ENCODE data around the gene TTC39B.
A peak's percentile ranks its signal among the peaks of the same experiment; 100 is the strongest.

Gene TTC39B

GRCh38 chr9:15227491-15227890 is 79.5 kb downstream of the TTC39B start:
- DNase-seq (ENCODE audit: low read depth, low spot score), result no peak

GRCh38 chr9:15225564-15226126 is 81.4 kb downstream of the TTC39B start:
- DNase-seq (ENCODE audit: low read depth, low spot score), result no peak

GRCh38 chr9:15222313-15222712 is 84.7 kb downstream of the TTC39B start:
- no peak for DNase-seq (ENCODE audit: low read depth, low spot score)

DNA sequence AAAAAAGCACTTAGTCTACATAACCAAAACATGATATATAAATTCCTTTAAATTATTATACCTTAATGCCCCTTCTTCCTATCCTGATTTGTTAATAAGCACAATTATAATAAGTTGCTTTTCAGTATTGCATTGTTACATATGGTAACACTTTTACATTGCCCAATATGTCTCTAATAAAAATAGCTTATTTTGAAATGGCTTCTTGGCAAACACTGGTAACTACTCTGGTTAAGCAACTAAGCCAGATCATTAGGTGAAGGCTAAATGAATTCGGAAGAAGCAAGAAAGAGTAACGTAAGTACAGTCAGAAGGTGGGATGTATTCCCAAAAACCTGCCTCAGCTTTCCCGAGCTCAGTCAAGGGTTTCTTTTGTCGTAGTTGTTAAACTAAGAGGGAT is 85.3 kb downstream of the TTC39B start:
- DNase-seq (ENCODE audit: low read depth, low spot score), result no peak

GRCh38 chr9:15220658-15221318 is 86.2 kb downstream of the TTC39B start:
- no peak for DNase-seq (ENCODE audit: low read depth, low spot score)

GRCh38 chr9:15219546-15219945 is 87.5 kb downstream of the TTC39B start:
- no peak for DNase-seq (ENCODE audit: low read depth, low spot score)

DNA sequence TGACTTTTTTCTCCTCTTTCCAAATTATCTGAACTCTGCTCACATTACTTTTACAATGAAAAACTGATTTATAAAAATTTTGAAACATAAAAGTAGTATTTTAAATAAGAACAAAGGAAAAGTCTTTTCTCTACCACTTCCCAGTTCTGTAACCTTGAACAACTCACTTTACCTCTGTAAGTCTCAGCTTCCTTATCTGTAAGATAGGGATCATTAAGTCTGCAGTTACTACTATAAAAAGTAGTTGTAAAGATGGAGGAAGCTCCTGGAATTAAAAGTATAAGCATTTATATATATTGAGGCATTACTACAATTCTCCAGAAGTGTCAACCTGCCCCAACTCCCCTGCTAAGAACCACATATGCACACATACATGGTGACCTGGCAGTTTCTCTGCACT is 88.0 kb downstream of the TTC39B start:
- DNase-seq (ENCODE audit: low read depth, low spot score), result no peak

GRCh38 chr9:15213249-15213648 is 93.8 kb downstream of the TTC39B start:
- DNase-seq (ENCODE audit: low read depth, low spot score), result no peak

DNA sequence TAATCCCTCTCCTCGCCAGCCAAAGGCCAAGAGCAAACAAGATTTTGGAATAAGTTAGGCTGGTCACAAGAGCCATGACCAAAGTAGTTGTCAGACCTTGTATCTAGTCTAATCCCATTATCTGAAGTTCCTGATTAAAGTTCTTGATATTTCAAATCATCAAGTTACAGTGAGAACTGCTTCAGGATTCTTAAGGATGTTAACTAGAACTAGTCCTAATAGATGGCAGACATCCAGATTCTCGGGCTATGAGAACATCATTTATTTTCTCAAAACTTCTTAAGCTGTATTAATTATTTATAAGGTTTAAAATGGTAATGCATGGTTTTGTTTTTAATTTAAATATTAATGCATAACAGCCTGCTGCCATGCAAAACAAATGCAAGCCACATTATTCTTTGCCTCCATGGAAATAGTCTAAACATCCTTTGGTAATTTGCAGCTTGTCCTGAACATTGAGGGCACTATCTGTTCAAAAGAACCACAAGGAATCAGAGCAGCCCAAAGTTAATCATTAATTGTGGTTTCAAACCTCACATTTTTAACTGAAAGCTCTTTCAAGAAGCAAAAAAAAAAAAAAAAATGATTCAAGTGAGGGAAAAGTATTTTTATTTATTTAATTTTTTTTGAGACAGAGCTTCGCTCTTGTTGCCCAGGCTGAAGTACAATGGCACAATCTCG is 95.1 kb downstream of the TTC39B start:
- DNase-seq (ENCODE audit: low read depth, low spot score), result no peak

DNA sequence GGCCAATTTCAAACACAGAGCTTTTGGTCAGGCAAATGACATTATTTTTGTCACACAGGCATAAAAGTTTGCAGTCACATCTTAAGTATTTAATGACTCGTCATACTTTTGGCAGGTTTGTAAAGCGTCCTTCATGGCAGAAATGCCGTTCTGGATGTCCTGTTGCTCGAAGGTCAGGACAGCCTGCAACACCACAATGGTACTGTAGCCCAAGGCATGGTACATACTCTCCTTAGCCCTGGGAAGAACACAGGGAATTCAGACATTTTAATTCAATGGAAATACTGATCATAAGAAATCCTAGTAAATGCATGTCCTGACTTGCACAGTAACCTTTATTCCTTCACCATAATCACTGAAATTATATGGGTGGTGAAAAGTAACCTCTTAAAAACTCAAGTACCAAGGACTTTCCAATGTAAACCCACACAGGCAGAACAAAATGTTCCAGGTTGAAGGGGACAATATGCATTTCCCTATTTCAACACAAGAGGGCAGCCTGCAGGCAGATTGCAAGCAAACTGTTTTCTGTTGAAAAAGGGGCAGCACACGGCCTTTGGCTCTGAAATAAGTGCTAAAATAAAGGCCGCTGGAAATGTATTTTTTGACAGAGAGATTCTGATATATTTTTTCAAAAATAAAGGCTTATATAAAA is 95.7 kb downstream of the TTC39B start:
- peak; percentile 29 for DNase-seq (ENCODE audit: low read depth, low spot score)

DNA sequence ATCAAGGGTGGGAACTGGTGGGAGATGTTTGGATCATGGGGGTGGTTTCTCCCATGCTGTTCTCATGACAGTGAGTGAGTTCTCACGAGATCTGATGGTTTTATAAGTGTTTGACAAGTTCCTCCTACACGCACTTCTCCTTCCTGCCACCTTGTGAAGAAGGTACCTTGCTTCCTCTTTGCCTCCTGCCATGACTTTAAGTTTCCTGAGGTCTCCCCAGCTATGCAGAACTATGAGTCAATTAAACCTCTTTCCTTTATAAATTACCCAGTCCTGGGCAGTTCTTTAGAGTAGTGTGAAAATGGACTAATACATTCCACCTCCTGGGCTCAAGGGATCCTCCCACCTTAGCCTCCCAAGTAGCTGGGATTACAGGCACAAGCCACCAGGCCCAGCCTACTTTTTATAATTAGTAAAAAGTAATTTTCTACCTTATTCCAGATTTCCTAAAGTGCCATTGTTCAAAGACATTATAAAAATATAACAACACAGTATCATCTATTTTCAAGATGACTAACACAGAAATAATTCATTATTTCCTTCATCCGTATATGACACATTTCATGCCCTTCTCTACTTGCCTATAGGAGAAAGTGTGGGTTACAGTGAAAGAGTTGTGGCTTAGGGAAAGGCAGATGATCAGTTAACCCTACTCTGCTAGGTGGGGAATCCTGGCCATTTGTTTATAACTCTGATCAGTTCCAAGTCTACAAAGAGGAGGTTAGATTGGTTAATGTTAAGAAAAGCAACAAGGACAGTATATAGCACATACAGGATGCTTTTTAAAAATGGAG is 99.9 kb downstream of the TTC39B start:
- DNase-seq (ENCODE audit: low read depth, low spot score), result no peak

DNA sequence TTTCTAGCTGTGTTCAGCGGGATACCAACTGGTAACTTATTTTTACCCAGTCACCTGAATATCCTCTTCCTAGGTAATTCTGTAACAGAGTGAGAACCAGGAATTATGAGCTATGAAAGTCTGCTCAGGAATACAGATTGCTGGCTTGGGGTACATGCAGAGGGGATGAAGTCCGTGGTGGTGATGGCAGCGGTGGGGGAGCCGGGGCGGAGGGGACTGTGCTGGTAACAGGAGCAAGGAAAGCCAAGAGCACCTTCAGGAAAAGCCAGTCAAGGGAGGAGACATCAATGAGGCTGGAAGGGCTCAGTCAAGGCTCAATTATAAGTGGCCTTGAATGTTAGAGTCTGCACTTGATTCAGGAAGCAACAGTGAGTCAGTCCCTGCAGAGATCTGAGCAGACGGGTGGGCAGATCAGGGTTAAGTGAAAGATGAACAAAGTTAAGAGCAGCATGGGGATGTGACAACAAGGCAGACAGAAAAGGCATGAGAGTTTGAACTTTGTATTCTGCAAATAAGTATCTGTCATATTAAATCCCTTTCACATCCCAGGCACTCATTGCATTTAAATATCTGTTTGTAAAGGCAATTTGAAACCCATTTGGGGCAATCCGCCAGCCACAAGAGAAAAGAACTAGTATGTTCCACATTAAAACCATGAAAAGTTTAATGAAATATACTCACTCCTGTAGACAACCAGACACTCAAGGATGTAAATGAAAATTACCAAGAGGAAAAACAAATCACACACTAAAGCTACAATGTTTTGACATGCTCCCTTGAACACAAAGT is 101.2 kb downstream of the TTC39B start:
- no peak for DNase-seq (ENCODE audit: low read depth, low spot score)

GRCh38 chr9:15203581-15203980 is 103.4 kb downstream of the TTC39B start:
- no peak for DNase-seq (ENCODE audit: low read depth, low spot score)

DNA sequence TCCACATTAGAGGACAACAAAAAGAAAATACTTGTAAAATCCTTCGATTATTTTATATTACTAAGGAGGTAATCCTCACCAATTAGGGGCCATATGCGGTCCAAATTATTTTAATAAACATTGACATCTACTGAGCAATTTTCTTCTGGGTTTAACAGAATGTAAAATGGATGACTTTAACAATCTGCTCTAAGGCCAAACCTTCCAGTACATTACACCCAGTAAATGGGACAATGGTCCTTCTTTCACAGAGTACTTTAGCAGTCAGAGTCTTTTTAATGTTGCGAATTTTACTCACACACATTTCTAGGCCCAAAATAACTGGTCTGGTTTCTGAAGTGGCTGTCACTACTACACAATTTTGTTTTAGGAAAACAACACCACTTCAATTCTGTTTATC is 106.9 kb downstream of the TTC39B start:
- no peak for DNase-seq (ENCODE audit: low read depth, low spot score)

DNA sequence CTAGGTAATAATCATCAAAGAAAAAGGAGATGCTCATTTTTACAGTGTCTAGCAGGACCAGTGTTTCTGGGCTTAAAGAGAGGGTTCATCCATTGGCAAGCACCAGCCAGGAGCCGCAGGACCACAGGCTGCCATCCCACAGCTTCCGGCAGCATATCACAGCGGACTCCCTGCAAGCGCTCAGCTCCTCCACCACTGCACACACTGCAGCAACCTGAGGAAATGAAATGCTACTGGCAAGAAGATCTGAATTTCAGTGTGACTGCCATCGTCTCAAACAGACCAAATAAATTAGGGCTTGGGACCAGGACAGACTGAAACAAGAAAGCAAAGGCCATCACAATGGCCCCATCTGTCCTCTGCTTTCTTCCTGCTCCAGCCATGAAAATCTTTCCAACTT is 114.2 kb downstream of the TTC39B start:
- DNase-seq (ENCODE audit: low read depth, low spot score), result no peak

DNA sequence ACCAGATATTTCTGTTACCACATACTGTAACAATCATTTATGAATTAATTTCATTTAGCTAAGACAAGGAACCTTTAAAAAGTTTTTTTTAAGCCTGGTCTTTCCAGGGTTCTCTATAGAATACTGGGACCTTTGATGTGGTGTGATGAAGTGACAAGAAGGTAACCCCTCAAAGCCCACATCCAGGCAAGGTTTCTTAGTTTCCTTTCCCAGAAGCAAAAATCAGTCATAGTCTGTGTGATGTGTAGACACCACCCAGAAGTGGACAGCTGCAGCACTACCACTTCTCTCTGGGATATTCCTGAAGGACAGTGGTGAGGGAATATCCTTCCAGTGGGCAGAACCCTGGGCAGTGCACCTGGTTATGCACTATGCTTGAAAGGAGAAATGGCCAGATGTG is 115.6 kb downstream of the TTC39B start:
- DNase-seq (ENCODE audit: low read depth, low spot score), result no peak

GRCh38 chr9:15189481-15189880 is 117.5 kb downstream of the TTC39B start:
- DNase-seq (ENCODE audit: low read depth, low spot score), result no peak

GRCh38 chr9:15187589-15187988 is 119.4 kb downstream of the TTC39B start:
- no peak for DNase-seq (ENCODE audit: low read depth, low spot score)

GRCh38 chr9:15182730-15183129 is 124.3 kb downstream of the TTC39B start:
- no peak for DNase-seq (ENCODE audit: low read depth, low spot score)

DNA sequence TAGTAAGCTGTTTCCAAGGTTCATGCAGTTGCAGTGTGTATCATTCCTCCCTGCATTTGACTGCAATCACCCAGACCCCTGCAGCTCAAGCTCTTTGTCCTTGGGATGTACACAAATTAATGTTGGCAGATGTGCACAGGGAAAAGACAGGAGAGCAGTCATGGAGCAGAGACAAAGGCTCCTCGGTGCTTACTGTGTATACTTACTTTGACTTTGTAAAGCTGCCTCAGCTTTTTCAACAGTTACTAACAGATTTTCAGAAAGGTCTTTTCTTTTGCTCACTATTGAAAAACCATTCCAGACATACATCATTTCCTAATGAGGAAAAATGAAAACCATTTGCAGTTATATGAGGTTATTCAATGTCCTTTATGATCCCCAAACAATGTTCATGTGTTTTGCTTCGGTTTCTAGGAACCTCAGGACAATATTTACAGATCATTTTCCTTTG is 124.9 kb downstream of the TTC39B start:
- DNase-seq (ENCODE audit: low read depth, low spot score), result no peak

GRCh38 chr9:15180124-15180523 is 126.9 kb downstream of the TTC39B start:
- no peak for DNase-seq (ENCODE audit: low read depth, low spot score)

All from activated naive CD8-positive, alpha-beta T cell treated with anti-CD3 and anti-CD28 coated beads, Interleukin-2, amount 50 U/mL, for 16 hours (primary cell).